ENCODE results near the gene HIBCH.
A peak's percentile ranks its signal among the peaks of the same experiment; 100 is the strongest.
"Not testable (repeated sequence)": the region's sequence is repeated elsewhere in the genome, so short reads cannot be mapped to it uniquely, and the experiment has no call there.

HIBCH gene

DNA sequence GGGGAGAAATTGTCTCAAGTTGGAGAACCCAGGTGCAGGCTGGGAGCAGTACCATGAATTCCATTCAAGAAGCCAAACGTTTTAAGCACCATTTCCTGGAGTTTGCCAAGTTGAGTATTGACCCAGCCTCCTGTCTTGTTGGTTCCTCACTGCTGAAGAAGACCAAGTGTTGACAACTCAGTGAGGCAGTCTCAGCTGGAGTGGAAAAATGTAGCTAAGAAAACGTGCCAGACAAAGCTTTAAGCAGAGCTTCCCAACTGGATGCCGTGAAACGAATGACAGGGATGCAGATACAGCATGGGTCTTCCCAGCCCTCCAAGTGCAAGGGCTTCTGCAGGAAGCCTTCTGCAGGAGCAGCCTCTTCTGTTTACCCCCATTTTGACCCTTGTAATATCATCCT is 23.0 kb upstream of the HIBCH start:
- no peak for DNase-seq

GRCh38 chr2:190340369-190340768 is 20.7 kb upstream of the HIBCH start:
- peak; percentile 54 for DNase-seq

DNA sequence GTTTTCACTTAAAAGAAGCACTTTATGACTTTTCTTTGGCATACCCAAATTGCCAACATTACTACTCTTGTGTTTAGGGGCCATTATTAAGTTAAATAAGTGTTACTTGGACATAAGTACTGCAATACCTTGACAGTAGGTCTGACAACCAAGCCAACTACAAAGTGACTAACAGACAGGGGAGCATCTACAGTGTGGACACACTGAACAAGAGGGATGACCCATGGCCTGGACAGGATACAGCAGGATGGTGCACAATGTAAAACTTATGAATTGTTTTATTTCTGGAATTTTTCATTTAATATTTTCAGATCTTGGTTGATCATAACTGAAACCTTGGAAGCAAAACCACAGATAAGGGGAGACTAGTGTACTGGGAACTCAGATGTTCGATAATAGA is 19.8 kb upstream of the HIBCH start:
- DNase-seq = no peak

GRCh38 chr2:190338453-190338852 is 18.8 kb upstream of the HIBCH start:
- no peak for DNase-seq

GRCh38 chr2:190336420-190336819 is 16.8 kb upstream of the HIBCH start:
- DNase-seq = no peak

GRCh38 chr2:190335584-190335983 is 16.0 kb upstream of the HIBCH start:
- not testable (repeated sequence) for DNase-seq

DNA sequence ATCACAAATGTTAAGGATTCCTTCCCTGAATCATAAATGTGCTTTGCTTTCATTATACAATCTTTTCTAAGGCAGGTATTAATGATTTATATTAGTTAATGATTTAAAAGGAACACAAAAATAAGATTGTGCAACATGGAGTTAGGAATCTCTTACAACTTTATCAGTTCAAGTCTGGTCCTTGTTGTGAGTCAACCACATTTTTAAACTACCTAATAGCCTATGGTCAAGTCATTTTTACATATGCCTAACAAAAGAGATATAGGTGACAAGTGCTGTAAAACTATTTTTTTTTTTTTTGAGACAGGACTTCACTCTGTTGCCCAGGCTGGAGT is 15.6 kb upstream of the HIBCH start:
- DNase-seq = no peak

- DNase-seq = no peak
Measured at GRCh38 chr2:190334479-190335224, 15.0 kb upstream of the HIBCH start.

- DNase-seq = no peak
Measured at GRCh38 chr2:190333928-190334327, 14.3 kb upstream of the HIBCH start.

GRCh38 chr2:190333395-190333794 is 13.8 kb upstream of the HIBCH start:
- no peak for DNase-seq

DNA sequence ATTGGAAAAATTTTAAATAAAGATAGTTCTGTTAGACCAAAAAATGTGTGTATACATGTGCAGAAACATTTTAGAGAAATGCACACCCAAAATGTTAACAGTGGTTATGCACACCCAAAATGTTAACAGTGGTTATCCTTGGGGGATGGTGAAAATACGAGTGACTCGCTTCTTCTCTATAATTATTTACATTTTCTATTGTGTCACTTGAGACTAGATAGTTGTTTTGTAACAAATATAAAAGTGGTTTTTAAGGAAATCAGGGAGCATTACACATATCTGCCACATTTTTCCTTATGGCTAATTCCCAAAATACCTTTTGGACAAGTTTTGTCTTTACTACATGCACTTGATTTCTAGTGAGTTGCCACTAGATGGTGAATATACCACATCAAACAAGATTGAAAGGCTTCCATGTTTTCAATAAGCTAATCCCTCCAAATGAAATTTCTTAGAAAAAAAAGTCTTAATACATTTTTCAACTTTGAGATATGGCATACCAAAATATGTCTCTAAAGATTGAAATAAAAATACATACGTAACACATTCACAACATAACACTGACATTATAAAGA is 9.0 kb upstream of the HIBCH start:
- DNase-seq = peak; percentile 5

DNA sequence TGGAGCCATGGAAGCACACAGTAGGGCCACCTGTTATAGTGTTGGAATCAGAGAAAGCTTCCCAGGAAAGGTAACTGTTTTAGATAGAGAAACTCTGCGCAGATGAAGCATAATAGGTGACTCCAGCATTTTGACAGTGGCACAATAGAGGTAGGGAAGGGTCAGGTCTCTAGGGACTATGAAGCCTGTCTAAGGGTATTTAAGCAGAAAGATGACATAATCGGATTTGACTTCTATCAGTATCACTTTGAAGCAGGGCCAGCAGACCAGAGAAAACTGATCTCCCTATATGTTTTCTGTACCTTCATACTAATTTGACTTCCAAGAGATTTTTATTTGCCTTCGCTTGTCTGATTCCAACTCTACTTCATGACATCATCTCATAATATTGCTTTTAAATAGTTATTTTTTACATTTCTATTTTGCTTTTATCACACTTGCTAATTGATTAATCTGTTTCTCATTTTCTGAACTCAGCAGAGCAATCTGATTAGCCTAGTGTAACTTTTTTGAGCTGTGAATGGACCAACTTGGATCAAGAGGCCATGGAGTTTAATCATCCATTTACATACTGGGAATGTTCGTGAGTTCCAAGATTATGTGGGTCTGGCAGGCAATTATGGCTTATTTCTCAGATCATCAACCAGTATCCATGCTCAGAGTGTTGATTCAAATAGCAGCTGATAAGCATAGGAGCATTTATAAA is 8.4 kb upstream of the HIBCH start:
- no peak for DNase-seq

GRCh38 chr2:190325588-190325987 is 6.0 kb upstream of the HIBCH start:
- DNase-seq = no peak

GRCh38 chr2:190323406-190323805 is 3.8 kb upstream of the HIBCH start:
- no peak for DNase-seq

DNA sequence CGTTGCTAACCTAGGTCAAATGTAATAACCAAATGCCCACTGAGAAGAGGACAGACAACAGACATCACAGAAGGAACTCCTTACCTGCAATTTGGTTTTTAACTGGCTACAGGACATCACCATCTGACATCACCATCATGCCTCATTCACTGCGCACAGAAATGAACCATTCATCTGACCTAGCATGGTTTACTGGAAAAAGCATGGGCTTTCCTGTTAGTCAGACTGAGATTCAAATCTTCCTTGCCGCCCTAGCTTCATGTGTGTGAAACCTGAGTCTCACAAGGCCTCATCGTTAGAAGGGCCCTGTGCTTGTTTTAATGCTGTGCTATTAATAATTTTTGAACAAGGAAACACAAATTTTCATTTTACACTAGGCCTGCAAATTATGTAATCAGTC is 1.1 kb upstream of the HIBCH start:
- no peak for DNase-seq

GRCh38 chr2:190318931-190319554 is 583 bp downstream of the HIBCH start:
- DNase-seq = peak; percentile 47

DNA sequence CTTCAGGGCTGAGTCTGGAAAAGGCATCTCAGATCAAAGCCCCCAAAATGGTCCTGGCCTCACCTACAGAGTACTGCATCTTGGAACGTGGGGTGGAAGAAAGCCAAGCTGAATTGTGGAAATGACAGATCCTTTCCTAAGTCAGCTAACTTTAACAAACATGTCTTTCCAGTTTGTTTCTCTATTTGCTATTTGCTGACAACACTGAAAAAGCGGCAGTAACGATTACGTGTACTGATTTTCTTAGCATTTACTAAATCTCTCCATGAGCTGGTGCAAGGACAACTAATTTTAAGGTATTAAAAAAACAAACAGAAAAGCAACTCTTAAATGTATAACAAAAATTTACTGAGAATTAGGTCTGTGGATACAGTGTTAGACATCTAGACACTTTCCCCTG is 1.1 kb downstream of the HIBCH start:
- DNase-seq = no peak

- DNase-seq = peak; percentile 11
Measured at GRCh38 chr2:190315273-190315672, 4.4 kb downstream of the HIBCH start.

- DNase-seq = no peak
Measured at GRCh38 chr2:190313880-190314279, 5.7 kb downstream of the HIBCH start.

- DNase-seq = not testable (repeated sequence)
Measured at GRCh38 chr2:190312635-190313025, 7.0 kb downstream of the HIBCH start.

- DNase-seq = no peak
Measured at GRCh38 chr2:190311893-190312634, 7.6 kb downstream of the HIBCH start.

GRCh38 chr2:190308031-190308430 is 11.6 kb downstream of the HIBCH start:
- no peak for DNase-seq

GRCh38 chr2:190304404-190304803 is 15.2 kb downstream of the HIBCH start:
- no peak for DNase-seq

Data from NCI-H69 (cell line).